ENCODE data around the gene ALX3.
"Not testable (repeated sequence)": the region's sequence is repeated elsewhere in the genome, so short reads cannot be mapped to it uniquely, and the experiment has no call there.

ALX3 gene

GRCh38 chr1:110088739-110089316 is 18.4 kb upstream of the ALX3 start:
- FAIRE-seq = no peak

- FAIRE-seq = no peak
Observed at GRCh38 chr1:110087812-110088738, 17.6 kb upstream of the ALX3 start.

DNA sequence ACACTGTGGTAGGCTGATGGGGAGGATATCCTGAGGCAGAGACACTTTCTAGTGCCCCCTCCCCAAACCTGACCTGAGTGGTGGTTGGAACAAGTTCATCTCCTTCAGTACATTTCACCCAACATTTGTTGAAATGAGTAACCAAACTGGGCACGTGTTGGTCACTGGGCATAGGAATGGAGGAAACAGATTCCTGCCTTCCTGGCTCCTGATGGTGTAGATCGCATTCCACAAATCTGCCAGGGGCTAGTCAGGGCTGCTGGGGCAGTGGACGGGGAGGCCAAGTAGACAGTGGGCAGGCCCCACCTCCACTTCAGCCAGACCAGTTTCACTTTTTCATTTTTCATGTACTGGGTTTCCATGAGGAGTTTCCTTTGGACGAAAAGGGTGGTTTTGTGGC is 16.5 kb upstream of the ALX3 start:
- no peak for FAIRE-seq

- no peak for FAIRE-seq
Observed at GRCh38 chr1:110085671-110086070, 15.2 kb upstream of the ALX3 start.

GRCh38 chr1:110084227-110085078 is 14.0 kb upstream of the ALX3 start:
- no peak for FAIRE-seq

- no peak for FAIRE-seq
Observed at GRCh38 chr1:110083866-110084226, 13.4 kb upstream of the ALX3 start.

- no peak for FAIRE-seq
Observed at GRCh38 chr1:110083061-110083865, 12.8 kb upstream of the ALX3 start.

- FAIRE-seq = no peak
Observed at GRCh38 chr1:110082477-110082876, 12.0 kb upstream of the ALX3 start.

- no peak for FAIRE-seq
Observed at GRCh38 chr1:110081061-110081460, 10.6 kb upstream of the ALX3 start.

GRCh38 chr1:110079995-110080394 is 9.5 kb upstream of the ALX3 start:
- not testable (repeated sequence) for FAIRE-seq

GRCh38 chr1:110076789-110077500 is 6.5 kb upstream of the ALX3 start:
- FAIRE-seq = no peak

GRCh38 chr1:110074166-110074565 is 3.7 kb upstream of the ALX3 start:
- no peak for FAIRE-seq

GRCh38 chr1:110070282-110070669 is 196 bp downstream of the ALX3 start:
- no peak for FAIRE-seq

DNA sequence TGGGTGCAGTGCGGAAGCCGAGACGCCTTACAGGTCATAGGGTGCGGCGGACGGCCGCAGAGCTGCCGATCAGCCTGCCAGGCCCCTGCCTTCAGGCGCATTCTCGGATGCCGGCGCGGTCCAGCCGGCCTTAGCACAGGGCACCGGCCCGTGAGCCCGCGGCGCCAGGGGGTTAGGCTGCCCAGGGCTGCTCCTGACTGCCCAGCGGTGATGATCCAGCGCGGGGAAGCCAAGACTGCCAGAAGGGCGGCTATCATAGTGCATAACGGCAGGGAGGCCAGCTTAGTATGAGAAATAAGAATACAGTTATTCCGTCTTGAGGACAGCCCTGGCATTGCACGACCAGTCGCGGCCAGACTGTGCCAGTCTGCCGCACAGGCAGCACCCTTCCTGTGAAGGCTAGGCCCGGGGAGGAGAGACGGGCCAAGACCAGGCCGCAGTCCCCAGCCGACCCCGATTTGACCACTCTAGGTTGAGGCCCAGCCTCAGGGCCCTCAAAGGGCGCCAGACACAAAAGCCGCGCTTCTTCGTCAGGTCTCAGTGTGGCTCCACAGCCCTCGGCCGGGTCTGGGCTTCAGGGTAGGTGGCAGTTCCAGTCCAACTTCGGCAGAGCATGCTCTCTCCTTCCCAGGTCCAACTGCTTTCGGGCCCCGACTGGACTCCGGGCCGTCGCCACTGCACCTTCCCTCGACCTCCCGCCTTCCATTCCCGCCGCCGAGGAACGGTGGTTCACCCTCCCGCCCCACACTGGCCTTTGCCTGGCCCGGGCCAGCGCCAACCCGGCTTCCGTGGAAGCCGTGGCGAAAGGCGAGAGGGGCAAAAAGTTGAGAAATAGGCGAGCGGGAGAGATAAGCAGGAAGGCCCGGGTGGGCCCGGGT is 829 bp downstream of the ALX3 start:
- no peak for FAIRE-seq

- FAIRE-seq = no peak
Observed at GRCh38 chr1:110068646-110069403, 1.6 kb downstream of the ALX3 start.

DNA sequence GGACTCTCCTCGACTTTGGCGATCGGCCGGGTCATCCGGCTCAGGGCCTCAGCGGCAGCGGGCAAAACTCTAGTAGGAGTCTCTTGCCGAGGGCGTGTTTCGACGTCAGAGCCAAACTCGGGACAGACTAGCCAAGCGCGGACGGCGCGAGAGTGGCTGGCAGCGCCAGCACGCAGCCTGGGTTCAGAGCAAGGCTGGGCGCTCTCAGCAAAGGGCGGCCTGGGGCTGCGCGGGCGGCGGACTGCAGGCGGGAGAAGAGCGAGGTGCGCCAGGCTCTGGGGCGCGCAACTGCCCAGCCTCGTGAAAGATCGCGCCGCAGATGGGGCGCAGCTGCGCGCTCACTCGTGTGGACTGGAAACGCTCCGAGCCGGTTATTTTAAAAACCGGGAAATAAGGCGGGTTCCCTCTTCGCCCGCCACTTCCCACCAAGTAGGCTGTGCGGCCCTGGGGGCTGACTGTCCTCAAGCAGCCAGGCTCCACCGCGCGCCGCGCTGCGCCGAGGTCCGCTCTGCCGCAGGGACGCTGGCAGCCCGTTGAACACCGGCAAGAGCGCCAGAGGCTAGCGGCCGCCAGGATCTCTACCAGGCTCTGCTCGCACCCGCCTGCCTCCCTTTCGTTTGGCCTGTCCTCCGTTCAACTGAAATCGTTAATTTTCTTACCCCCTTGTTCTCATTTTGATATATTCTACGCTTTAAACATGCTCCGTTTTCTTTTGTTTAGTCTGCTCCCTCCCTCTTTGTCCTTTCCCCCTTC is 2.4 kb downstream of the ALX3 start:
- no peak for FAIRE-seq

GRCh38 chr1:110067479-110067892 is 3.0 kb downstream of the ALX3 start:
- no peak for FAIRE-seq

DNA sequence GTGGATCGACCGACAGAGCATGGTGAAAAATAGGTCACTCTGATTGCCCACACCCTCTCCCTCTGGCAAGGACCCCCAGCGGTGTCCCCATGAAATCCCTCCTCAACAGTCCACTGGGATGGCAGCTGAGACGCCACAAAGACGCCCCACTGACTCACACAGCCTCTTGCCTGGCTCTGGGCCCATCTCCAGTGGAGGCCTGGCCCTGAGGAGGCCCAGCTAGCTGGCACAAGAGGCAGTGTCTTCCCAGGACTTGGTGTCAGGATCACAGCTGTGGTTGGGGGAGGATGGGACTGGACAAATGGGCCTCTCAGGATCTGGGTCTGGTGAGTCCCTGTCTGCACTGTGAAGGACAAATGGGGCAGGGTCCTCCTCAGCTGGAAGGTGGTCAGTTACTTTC is 4.6 kb downstream of the ALX3 start:
- FAIRE-seq = no peak

- FAIRE-seq = no peak
Observed at GRCh38 chr1:110064576-110065337, 5.7 kb downstream of the ALX3 start.

All from G401.6 (cell line).